GM18519 (cell line): ENCODE measurements around the gene ZNF773.
"Not testable (repeated sequence)": the region's sequence is repeated elsewhere in the genome, so short reads cannot be mapped to it uniquely, and the experiment has no call there.

ENCODE experiments used
- ATAC-seq: cut with Tn5 transposase; IDR thresholded peaks from one replicate; pipeline ENCODE4 v1.9.1; 2021; ENCODE audit warnings: mild to moderate bottlenecking, moderate library complexity; ENCODE audit not compliant: unreplicated experiment, low FRiP score

Gene ZNF773

GRCh38 chr19:57499680-57500395 is at the start of gene ZNF773:
Gene ZNF773, plus strand, starts transcription at chr19:57499938. Its CDS starts 143 bp downstream, at chr19:57500081.
- ATAC-seq: peak; percentile 88

GRCh38 chr19:57452307-57452706 is 47.4 kb upstream of the ZNF773 start:
- ATAC-seq: no peak

- no peak for ATAC-seq
These were observed 33.9 kb upstream of the ZNF773 start for GRCh38 chr19:57465680-57466381.

GRCh38 chr19:57466489-57466888 is 33.2 kb upstream of the ZNF773 start:
- ATAC-seq: no peak

- ATAC-seq: no peak
These were observed 26.1 kb upstream of the ZNF773 start for GRCh38 chr19:57473646-57474045.

GRCh38 chr19:57477191-57478008 is 22.3 kb upstream of the ZNF773 start, which contains the start of gene ZNF772:
Gene ZNF772, minus strand, starts transcription at chr19:57477566. Its CDS starts 257 bp downstream, at chr19:57477309.
- peak; percentile 83 for ATAC-seq

- peak; percentile 90 for ATAC-seq
These were observed 12.1 kb upstream of the ZNF773 start, which contains the start of gene ZNF419 for GRCh38 chr19:57487477-57488298. Gene ZNF419, plus strand, starts transcription at chr19:57487750. Its CDS starts 201 bp downstream, at chr19:57487951.

- ATAC-seq: not testable (repeated sequence)
These were observed 11.5 kb upstream of the ZNF773 start for GRCh38 chr19:57488299-57488644.

GRCh38 chr19:57499332-57499679 is 432 bp upstream of the ZNF773 start:
- ATAC-seq: not testable (repeated sequence)

GRCh38 chr19:57500400-57500799 is 662 bp downstream of the ZNF773 start:
- ATAC-seq: not testable (repeated sequence)

- ATAC-seq: no peak
These were observed 6.4 kb downstream of the ZNF773 start for GRCh38 chr19:57506163-57506562.

GRCh38 chr19:57511484-57511883 is 11.7 kb downstream of the ZNF773 start:
- no peak for ATAC-seq

- ATAC-seq: no peak
These were observed 13.1 kb downstream of the ZNF773 start for GRCh38 chr19:57512845-57513244.

- no peak for ATAC-seq
These were observed 15.5 kb downstream of the ZNF773 start for GRCh38 chr19:57515255-57515654.

GRCh38 chr19:57518021-57518420 is 18.3 kb downstream of the ZNF773 start:
- not testable (repeated sequence) for ATAC-seq

- ATAC-seq: peak; percentile 85
These were observed 27.6 kb downstream of the ZNF773 start, which contains the start of gene ZNF549 for GRCh38 chr19:57527136-57527881. Gene ZNF549, plus strand, starts transcription at chr19:57527356. Its CDS starts 218 bp downstream, at chr19:57527574.

GRCh38 chr19:57537953-57538547 is 38.3 kb downstream of the ZNF773 start:
- no peak for ATAC-seq

GRCh38 chr19:57546513-57546912 is 46.8 kb downstream of the ZNF773 start:
- ATAC-seq: no peak

GRCh38 chr19:57552432-57552831 is 52.7 kb downstream of the ZNF773 start:
- ATAC-seq: no peak
